CD14-positive monocyte (primary cell): Measurements from ENCODE around the gene PIWIL4. TPM values are rescaled to one million over a fixed set of nuclear protein-coding genes. Genes with fewer than 3 reads are reported as not detected.

ENCODE experiments used
- DNase-seq, 3 donors: peaks; one replicate each; pipeline ENCODE4 v3.0.0-alpha.2; 2011 to 2022
- H2AFZ ChIP-seq: 2 replicates; pipeline ENCODE4 v1.6.0; 2012; ENCODE audit warnings: mild to moderate bottlenecking, low read depth, low read length, inconsistent platforms; ENCODE audit not compliant: insufficient read depth, poor library complexity, severe bottlenecking
- H3K27ac ChIP-seq, 2 donors: 1 replicate in 1 of 2; 2 replicates in 1 of 2; pipeline ENCODE4 v1.5.1; 2012 to 2013; ENCODE audit warnings: low read length in 2 of 2, control low read depth in 1 of 2, inconsistent platforms in 1 of 2, low read depth in 1 of 2, mild to moderate bottlenecking in 1 of 2
- H3K27me3 ChIP-seq, 2 donors: one replicate each; pipeline versions ENCODE4 v1.6.0 to v1.6.1; 2011 to 2013; ENCODE audit warnings: low read length in 2 of 2; ENCODE audit not compliant: control insufficient read depth in 2 of 2, insufficient read depth in 2 of 2
- H3K36me3 ChIP-seq, 2 donors: replicated peaks in 1 of 2; 1 replicate in 1 of 2; 2 replicates in 1 of 2; pipeline versions ENCODE4 v1.5.1 to v1.6.1; 2012 to 2013; ENCODE audit warnings: low read length in 2 of 2, control low read depth in 1 of 2, inconsistent platforms in 1 of 2, mild to moderate bottlenecking in 1 of 2; ENCODE audit not compliant: insufficient read depth in 2 of 2, control insufficient read depth in 1 of 2
- H3K4me1 ChIP-seq, 2 donors: 1 replicate in 1 of 2; 2 replicates in 1 of 2; pipeline versions ENCODE4 v1.5.1 to v1.6.1; 2012 to 2013; ENCODE audit warnings: low read length in 2 of 2, control low read depth in 1 of 2, inconsistent platforms in 1 of 2, mild to moderate bottlenecking in 1 of 2, moderate library complexity in 1 of 2; ENCODE audit not compliant: insufficient read depth in 2 of 2, control insufficient read depth in 1 of 2
- H3K4me2 ChIP-seq: replicated peaks from 2 replicates; pipeline ENCODE3; 2012; ENCODE audit warnings: low read length, moderate library complexity, mild to moderate bottlenecking; ENCODE audit not compliant: poor library complexity, severe bottlenecking; ENCODE audit errors: extremely low read depth
- H3K4me3 ChIP-seq, 3 experiments: fragments of 200-600 bp in 1 of 3; sonication (generic) in 1 of 3; replicated peaks in 1 of 3; 1 replicate in 2 of 3; 2 replicates in 1 of 3; pipeline ENCODE4 v1.5.1; 2011 to 2013; ENCODE audit warnings: low read length in 3 of 3, mild to moderate bottlenecking in 3 of 3, control low read depth in 2 of 3, low read depth in 2 of 3, inconsistent platforms in 1 of 3, moderate library complexity in 1 of 3
- H3K79me2 ChIP-seq: 2 replicates; pipeline ENCODE4 v1.6.0; 2012; ENCODE audit warnings: mild to moderate bottlenecking, control low read depth, inconsistent platforms, low read length, moderate library complexity; ENCODE audit not compliant: insufficient read depth
- H3K9ac ChIP-seq: 2 replicates; pipeline ENCODE4 v1.6.0; 2017; ENCODE audit warnings: low read length, mild to moderate bottlenecking; ENCODE audit not compliant: insufficient read depth, poor library complexity, severe bottlenecking
- H3K9me3 ChIP-seq, 2 donors: replicated peaks in 1 of 2; 1 replicate in 1 of 2; 2 replicates in 1 of 2; pipeline versions ENCODE4 v1.5.1 to v1.6.1; 2012 to 2013; ENCODE audit warnings: low read length in 2 of 2, control low read depth in 1 of 2; ENCODE audit not compliant: control insufficient read depth in 1 of 2, insufficient read depth in 1 of 2
- H4K20me1 ChIP-seq: 2 replicates; pipeline ENCODE4 v1.6.0; 2012; ENCODE audit warnings: mild to moderate bottlenecking, low read length, control low read depth, moderate library complexity; ENCODE audit not compliant: insufficient read depth
- H3K27ac Mint-ChIP-seq, 7 donors: one replicate each; pipeline ENCODE4 v1.8.0; 2020; ENCODE audit warnings: mild to moderate bottlenecking in 7 of 7, mixed read lengths in 7 of 7, moderate library complexity in 6 of 7, inconsistent platforms in 2 of 7
- H3K27me3 Mint-ChIP-seq, 3 donors: one replicate each; pipeline ENCODE4 v1.8.0; 2021 to 2022; ENCODE audit warnings: low read depth in 3 of 3, mild to moderate bottlenecking in 3 of 3, mixed read lengths in 3 of 3, moderate library complexity in 3 of 3, inconsistent platforms in 1 of 3
- H3K36me3 Mint-ChIP-seq, 2 donors: one replicate each; pipeline ENCODE4 v1.8.0; 2020; ENCODE audit warnings: mixed read lengths in 2 of 2, inconsistent platforms in 1 of 2, mild to moderate bottlenecking in 1 of 2
- H3K4me1 Mint-ChIP-seq: one replicate; pipeline ENCODE4 v1.8.0; 2020; ENCODE audit warnings: mild to moderate bottlenecking, mixed read lengths
- H3K4me3 Mint-ChIP-seq, 2 donors: one replicate each; pipeline ENCODE4 v1.8.0; 2020; ENCODE audit warnings: mild to moderate bottlenecking in 2 of 2, mixed read lengths in 2 of 2, moderate library complexity in 1 of 2
- H3K9me3 Mint-ChIP-seq, 7 donors: one replicate each; pipeline ENCODE4 v1.8.0; 2020 to 2022; ENCODE audit warnings: mixed read lengths in 7 of 7, mild to moderate bottlenecking in 6 of 7, moderate library complexity in 6 of 7, inconsistent platforms in 2 of 7
- WGBS: methylation state at CpG from one replicate; pipeline ENCODE4 v1.1.5; 2013; ENCODE audit warnings: missing lambda C conversion rate; ENCODE audit not compliant: insufficient coverage; 5-methylcytosine and 5-hydroxymethylcytosine counted together
- intact Hi-C, 2 donors: fragments of 100-400 bp; cut with micrococcal nuclease; formaldehyde crosslinking; loops; one replicate each; pipeline versions ENCODE4 v1.15.0 to v1.15.1; 2023
- polyA plus RNA-seq, 3 donors: library from polyadenylated mRNA; depleted of rRNA in 1 of 3; unstranded in 2 of 3; stranded (reverse) in 1 of 3; fragments of 300-500 nt in 2 of 3; fragments of >200 nt in 1 of 3; fragmentation: Illumina TruSeq in 2 of 3; gene quantifications; 1 replicate in 2 of 3; 2 replicates in 1 of 3; pipeline ENCODE4 v1.2.3, GENCODE V29; 2012 to 2021
- TF ChIP-seq, protein P1 (sequence below): fragments of 200-600 bp; IDR thresholded peaks from one replicate; pipeline ENCODE4 v1.8.0; 2022; ENCODE audit warnings: antibody characterized with exemption, mild to moderate bottlenecking

PIWIL4 gene
- polyA plus RNA-seq, 3 donors = 0.98 to 14.2 (median 1.1) TPM

DNA sequence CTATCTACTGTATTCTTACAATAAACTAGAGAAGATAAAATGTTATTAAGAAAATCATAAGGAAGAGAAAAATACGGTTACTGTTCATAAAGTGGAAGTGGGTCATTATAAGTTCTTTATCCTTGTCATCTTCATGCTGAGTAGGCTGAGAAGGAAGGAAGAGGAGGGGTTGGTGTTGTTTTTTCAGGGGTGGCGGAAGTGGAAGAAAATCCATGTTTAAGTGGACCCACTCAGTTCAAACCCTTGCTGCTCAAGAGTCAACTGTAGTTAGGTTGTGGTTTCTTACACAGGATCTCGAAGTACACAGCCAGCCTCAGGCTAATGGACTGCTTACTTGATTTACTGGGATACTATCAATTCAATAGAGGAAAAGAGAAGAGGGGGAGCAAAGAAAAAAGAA, 63.1 kb downstream of the PIWIL4 start:
- TF ChIP-seq, protein P1, sequence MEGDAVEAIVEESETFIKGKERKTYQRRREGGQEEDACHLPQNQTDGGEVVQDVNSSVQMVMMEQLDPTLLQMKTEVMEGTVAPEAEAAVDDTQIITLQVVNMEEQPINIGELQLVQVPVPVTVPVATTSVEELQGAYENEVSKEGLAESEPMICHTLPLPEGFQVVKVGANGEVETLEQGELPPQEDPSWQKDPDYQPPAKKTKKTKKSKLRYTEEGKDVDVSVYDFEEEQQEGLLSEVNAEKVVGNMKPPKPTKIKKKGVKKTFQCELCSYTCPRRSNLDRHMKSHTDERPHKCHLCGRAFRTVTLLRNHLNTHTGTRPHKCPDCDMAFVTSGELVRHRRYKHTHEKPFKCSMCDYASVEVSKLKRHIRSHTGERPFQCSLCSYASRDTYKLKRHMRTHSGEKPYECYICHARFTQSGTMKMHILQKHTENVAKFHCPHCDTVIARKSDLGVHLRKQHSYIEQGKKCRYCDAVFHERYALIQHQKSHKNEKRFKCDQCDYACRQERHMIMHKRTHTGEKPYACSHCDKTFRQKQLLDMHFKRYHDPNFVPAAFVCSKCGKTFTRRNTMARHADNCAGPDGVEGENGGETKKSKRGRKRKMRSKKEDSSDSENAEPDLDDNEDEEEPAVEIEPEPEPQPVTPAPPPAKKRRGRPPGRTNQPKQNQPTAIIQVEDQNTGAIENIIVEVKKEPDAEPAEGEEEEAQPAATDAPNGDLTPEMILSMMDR = no peak
- WGBS = 0% methylated on average over 1 of the region's 3 CpGs
- peak overlapping the region; percentile 31 for H3K4me2 ChIP-seq
- no peaks in the 10 kb centered on the region for H3K27me3 ChIP-seq
- H4K20me1 ChIP-seq = no peaks in the 10 kb centered on the region
- peaks cover 11% of the 10 kb centered on the region for H3K4me1 Mint-ChIP-seq
- peak overlapping the region; percentile 17 to 77 for H3K4me3 Mint-ChIP-seq
- H3K27ac ChIP-seq = peak overlapping the region in 1 of 2 donors; percentile 76
- peaks cover 10 to 11% of the 10 kb centered on the region in 2 donors for H3K4me1 ChIP-seq
- H3K36me3 Mint-ChIP-seq = peaks cover 8 to 16% of the 10 kb centered on the region in 2 donors
- no peaks in the 10 kb centered on the region for H3K27me3 Mint-ChIP-seq
- no peak overlapping the region for H3K9ac ChIP-seq
- intact Hi-C loops = no loop called here
- DNase-seq = peak in 2 of 3 donors; percentile 16 to 27
- H3K9me3 Mint-ChIP-seq = peaks cover 13 to 28% (median 15%) of the 10 kb centered on the region in 7 donors
- no peaks in the 10 kb centered on the region for H3K79me2 ChIP-seq
- H3K36me3 ChIP-seq = no peaks in the 10 kb centered on the region
- H3K9me3 ChIP-seq = peaks cover 10 to 18% of the 10 kb centered on the region in 2 donors
- H3K27ac Mint-ChIP-seq = peak overlapping the region; percentile 69 to 90 (median 81)
- peak overlapping the region; percentile 87 for H2AFZ ChIP-seq
- peak overlapping the region in 2 of 3 experiments; percentile 20 to 61 for H3K4me3 ChIP-seq

DNA sequence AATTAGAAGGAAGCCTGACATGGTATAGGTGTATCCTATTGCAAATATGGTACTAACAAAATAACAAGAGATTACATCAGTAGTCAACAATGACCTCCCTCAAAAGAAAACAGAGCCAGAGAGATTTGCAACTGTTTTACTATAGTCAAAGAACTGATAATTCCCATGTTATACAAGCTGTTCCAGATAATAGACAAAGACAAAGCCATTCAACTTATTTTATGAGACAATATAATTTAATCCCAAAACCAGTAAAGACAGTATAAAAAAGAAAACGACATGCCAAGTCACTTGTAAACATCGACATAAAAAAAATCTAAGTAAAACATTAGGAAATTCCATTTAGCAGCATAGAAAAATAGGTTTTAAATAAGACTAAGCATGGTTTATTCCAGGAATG, 65.2 kb downstream of the PIWIL4 start:
- H3K36me3 Mint-ChIP-seq = peaks cover 2 to 3% of the 10 kb centered on the region in 2 donors
- TF ChIP-seq, protein P1 = no peak
- H3K9me3 Mint-ChIP-seq = peaks cover under 1 to 10% (median 3%) of the 10 kb centered on the region in 7 donors
- no CpG with 5 or more reads among the region's 2 CpGs for whole genome bisulfite sequencing
- H4K20me1 ChIP-seq = no peaks in the 10 kb centered on the region
- no peak for DNase-seq
- H3K9ac ChIP-seq = no peak overlapping the region
- H3K27me3 Mint-ChIP-seq = no peaks in the 10 kb centered on the region
- H3K27me3 ChIP-seq = no peaks in the 10 kb centered on the region
- peaks cover 21% of the 10 kb centered on the region for H3K4me1 Mint-ChIP-seq
- no peak overlapping the region for H3K27ac ChIP-seq
- no peaks in the 10 kb centered on the region for H3K36me3 ChIP-seq
- intact Hi-C loops = no loop called here
- H3K4me3 ChIP-seq = no peak overlapping the region
- no peak overlapping the region for H3K27ac Mint-ChIP-seq
- no peak overlapping the region for H3K4me3 Mint-ChIP-seq
- H3K9me3 ChIP-seq = peaks cover under 1 to 3% of the 10 kb centered on the region in 2 donors
- H3K79me2 ChIP-seq = no peaks in the 10 kb centered on the region
- H2AFZ ChIP-seq = no peak overlapping the region
- no peak overlapping the region for H3K4me2 ChIP-seq
- H3K4me1 ChIP-seq = peaks cover 18 to 23% of the 10 kb centered on the region in 2 donors
